Measurements from ENCODE around the gene CPPED1. TPM values are rescaled to one million over a fixed set of nuclear protein-coding genes. Genes with fewer than 3 reads are reported as not detected.
"Not testable (repeated sequence)": the region's sequence is repeated elsewhere in the genome, so short reads cannot be mapped to it uniquely, and the experiment has no call there.

The CPPED1 gene
- polyA plus RNA-seq (ENCODE audit: insufficient read depth in 1 of 5, insufficient read length in 5 of 5, low replicate concordance in 1 of 5): 10 to 100 TPM in 3 of 5 donors, 1 to 10 TPM in 2; 8.6 to 10.6 (median 10.2) TPM
- long read RNA-seq, donor 1, full-length matches to known transcripts: 11 of 11 reads
- long read RNA-seq, donor 1, partial matches to known transcripts: 0 of 11 reads
- long read RNA-seq, donor 1, other reads (novel, unspliced or antisense): 0 of 11 reads
- long read RNA-seq, donor 2, full-length matches to known transcripts: 4 of 4 reads
- long read RNA-seq, donor 2, partial matches to known transcripts: 0 of 4 reads
- long read RNA-seq, donor 2, other reads (novel, unspliced or antisense): 0 of 4 reads
- long read RNA-seq, donor 3, full-length matches to known transcripts: 4 of 4 reads
- long read RNA-seq, donor 3, partial matches to known transcripts: 0 of 4 reads
- long read RNA-seq, donor 3, other reads (novel, unspliced or antisense): 0 of 4 reads
- long read RNA-seq, donor 4, full-length matches to known transcripts: 1 of 1 reads
- long read RNA-seq, donor 4, partial matches to known transcripts: 0 of 1 reads
- long read RNA-seq, donor 4, other reads (novel, unspliced or antisense): 0 of 1 reads
- long read RNA-seq, donor 5, full-length matches to known transcripts: 5 of 10 reads
- long read RNA-seq, donor 5, partial matches to known transcripts: 5 of 10 reads
- long read RNA-seq, donor 5, other reads (novel, unspliced or antisense): 0 of 10 reads
- long read RNA-seq, donor 6, full-length matches to known transcripts: 4 of 4 reads
- long read RNA-seq, donor 6, partial matches to known transcripts: 0 of 4 reads
- long read RNA-seq, donor 6, other reads (novel, unspliced or antisense): 0 of 4 reads
- long read RNA-seq, donor 7, full-length matches to known transcripts: 3 of 3 reads
- long read RNA-seq, donor 7, partial matches to known transcripts: 0 of 3 reads
- long read RNA-seq, donor 7, other reads (novel, unspliced or antisense): 0 of 3 reads
- long read RNA-seq, donor 8: 0 reads

DNA sequence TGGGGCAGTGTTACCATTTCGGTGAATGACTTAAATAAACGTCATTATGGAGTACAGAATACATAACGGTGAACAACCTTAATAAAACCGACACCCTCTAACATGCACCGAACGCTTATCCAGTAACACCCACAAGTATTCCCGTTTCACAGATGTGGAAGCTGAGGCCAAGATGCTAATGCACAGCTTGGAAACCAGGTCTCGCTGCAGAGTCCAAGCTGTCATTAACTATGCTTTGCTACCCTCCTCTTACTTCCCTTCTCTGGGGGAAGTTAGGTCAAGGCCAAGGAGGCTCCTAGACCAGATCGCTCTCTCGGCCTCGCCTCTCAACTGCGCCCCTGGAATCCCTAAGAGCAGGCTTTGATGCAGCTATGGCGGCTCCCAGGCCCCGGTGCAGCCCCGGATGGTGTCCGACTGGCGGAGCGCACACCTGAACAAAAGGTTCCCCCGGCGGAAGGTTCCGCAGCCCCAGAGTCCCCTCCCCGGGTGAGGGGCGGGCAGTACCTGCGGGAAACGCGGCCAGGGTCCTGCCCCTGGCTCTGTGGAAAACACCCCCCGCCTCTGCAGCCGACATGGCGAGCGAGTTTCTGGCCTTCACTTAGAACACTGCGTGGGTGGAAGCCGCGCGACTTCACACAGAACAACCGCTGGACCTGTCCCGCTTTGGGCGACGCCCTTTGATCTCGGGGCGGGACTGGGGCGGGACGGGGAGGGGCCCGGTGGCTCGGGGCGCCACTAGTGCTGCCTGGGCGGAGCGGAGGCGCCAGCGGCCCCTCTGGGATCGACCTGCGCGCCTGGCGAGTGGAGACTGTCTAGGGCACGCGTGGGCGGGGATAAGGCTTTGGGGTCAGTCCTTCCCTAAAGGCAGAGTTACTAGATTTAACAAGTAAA lies at the start of gene CPPED1:
Gene CPPED1, minus strand, starts transcription at position 685 of the 891 bp plus-strand sequence. Its CDS starts 111 bp downstream, at position 574.
- peak; percentile 83 to 91 for DNase-seq

GRCh38 chr16:12850186-12850585 lies 46.5 kb upstream of the CPPED1 start:
- DNase-seq: no peak

GRCh38 chr16:12846592-12846991 lies 42.9 kb upstream of the CPPED1 start:
- DNase-seq: no peak

GRCh38 chr16:12845282-12845681 lies 41.6 kb upstream of the CPPED1 start:
- DNase-seq: no peak

- DNase-seq: no peak
These were observed 34.1 kb upstream of the CPPED1 start for GRCh38 chr16:12837756-12838155.

GRCh38 chr16:12837291-12837690 lies 33.6 kb upstream of the CPPED1 start:
- DNase-seq: no peak

GRCh38 chr16:12833926-12834325 lies 30.2 kb upstream of the CPPED1 start:
- DNase-seq: no peak

DNA sequence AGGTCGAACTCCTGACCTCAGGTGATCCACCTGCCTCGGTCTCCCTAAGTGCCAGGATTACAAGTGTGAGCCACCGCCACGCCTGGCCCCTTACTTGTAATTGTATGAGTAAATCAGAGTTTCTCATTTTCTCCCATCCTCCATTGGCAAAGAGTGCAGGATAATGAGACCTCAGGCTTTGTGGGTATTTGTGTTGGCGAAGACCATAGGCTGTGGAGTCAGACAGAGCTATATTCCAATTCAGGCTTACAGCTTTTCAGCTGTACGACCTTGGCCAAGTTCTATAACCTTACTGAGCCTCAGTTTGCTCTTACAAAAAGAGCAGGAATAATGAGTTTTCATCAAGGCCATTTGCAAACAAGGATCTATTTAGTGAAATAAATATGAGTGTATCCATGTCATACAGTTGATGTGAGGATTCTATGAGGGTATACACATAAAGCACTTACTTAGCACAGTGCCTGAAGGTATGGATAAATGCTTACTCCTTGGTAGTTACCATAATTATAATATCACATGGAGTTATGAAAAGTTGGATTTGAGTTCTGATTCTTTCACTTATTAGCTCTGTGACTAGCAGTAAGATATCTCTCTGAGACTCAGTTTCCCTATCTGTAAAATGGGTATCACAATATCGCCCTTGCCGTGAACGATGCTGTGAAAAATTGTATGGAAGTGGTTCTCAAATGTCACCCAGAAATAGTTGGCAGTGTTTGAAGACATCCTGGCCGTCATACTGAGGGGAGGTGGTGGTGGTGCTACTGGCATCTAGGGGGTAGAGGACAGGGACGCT lies 25.6 kb upstream of the CPPED1 start:
- DNase-seq: no peak

DNA sequence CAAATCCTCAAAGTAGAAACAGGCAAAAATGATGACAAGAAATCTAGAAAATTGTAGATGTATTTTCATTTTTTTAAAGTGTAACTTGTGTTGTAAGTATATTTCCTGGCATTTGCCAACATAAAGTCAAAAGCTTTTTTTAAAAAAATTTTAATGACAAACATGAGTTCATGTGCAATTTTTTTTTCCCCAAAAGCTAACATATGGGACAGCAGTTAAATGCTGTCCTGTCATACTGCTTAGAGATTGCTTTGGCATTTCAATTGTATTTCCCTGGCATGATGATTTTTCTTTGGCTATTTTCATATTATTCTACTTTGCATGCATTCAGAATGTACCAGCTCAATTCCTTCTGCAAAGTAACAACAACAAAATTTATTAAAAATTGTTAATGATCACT lies 24.5 kb upstream of the CPPED1 start:
- DNase-seq: no peak

DNA sequence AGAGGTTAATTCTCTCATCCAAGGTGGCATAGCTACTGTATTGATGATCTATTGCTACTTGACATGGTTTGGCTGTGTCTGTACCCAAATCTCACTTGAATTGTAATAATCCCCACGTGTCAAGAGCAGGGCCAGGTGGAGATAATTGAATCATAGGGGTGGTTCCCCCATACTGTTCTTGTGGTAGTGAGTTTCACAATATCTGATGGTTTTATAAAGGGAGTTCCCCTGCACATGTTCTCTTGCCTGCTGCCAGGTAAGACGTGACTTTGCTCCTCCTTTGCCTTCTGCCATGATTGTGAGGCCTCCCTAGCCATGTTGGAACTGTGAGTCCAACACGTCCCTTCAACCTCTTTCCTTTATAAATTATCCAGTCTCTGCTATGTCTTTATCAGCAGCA lies 22.9 kb upstream of the CPPED1 start:
- DNase-seq: no peak

DNA sequence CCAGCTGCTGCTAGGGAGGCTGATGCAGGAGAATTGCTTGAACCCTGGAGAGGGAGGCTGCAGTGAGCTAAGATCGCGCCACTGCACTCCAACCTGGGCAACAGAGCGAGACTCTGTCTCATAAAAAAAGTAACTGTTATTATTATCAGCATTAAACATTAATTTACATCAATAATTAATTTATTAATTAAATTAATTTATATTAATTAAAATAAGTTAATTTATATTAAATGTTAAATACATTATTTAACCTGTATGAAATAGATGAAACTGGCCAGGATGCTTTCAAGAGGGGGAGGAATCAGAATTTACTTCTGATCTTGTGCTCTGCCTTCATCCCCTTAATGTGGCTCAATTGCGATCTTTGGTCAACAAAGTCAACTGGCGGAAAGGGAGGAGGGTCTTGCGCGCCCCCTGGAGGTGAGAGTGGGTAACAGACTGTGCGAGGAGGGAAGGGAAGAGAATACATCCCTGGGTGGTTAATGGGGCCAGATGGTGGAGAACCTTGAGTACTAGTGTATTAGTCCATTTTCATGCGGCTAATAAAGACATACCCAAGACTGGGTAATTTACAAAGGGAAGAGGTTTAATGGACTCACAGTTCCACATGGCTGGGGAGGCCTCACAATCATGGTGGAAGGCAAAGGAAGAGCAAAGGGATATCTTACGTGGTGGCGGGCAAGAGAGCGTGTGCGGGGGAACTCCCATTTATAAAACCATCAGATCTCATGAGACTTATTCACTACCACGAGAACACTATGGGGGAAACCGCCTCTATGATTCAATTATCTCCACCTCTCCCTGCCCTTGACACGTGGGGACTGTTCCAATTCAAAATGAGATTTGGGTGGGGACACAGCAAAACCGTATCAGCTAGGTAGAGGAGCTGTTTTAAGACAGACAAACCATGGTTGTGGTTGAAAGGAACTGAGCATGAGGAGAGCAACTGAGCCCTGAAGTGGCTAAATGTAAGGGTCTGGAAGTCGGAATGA lies 15.7 kb upstream of the CPPED1 start:
- DNase-seq: peak; percentile 13 to 45

GRCh38 chr16:12818326-12818725 lies 14.6 kb upstream of the CPPED1 start:
- no peak for DNase-seq

GRCh38 chr16:12816791-12817214 lies 13.1 kb upstream of the CPPED1 start:
- DNase-seq: not testable (repeated sequence)

- no peak for DNase-seq
These were observed 11.7 kb upstream of the CPPED1 start for GRCh38 chr16:12815361-12815760.

DNA sequence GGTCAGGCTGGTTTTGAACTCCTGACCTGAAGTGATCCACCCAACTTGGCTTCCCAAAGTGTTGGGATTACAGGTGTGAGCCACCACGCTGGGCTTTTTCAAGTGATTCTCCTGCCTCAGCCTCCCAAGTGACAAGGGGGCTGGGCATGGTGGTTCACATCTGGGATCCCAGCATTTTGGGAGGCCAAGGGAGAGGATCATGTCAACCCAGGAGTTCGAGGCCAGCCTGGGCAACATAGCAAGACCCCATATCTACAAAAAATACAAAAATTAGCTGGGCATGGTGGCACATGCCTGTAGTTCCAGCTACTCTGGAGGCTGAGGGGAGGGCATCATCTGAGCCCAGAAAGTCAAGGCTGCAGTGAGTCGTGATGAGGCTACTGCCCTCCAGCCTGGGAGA lies 10.0 kb upstream of the CPPED1 start:
- DNase-seq: not testable (repeated sequence)

DNA sequence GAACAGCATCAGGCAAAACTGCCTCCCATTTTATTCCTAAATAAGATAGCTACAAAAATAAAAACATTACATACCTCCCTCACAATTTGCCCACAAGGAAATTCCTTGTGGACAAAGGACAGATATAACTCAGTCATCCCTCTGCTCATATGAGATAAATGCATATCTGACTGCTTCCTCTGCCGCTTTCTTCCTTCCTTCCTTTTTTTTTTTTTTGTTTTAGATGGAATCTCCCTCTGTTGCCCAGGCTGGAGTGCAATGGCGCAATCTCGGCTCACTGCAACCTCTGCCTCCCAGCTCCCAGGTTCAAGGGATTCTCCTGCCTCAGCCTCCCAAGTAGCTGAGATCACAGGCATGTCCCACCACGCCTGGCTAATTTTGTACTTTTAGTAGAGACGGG lies 9.6 kb upstream of the CPPED1 start:
- not testable (repeated sequence) for DNase-seq

DNA sequence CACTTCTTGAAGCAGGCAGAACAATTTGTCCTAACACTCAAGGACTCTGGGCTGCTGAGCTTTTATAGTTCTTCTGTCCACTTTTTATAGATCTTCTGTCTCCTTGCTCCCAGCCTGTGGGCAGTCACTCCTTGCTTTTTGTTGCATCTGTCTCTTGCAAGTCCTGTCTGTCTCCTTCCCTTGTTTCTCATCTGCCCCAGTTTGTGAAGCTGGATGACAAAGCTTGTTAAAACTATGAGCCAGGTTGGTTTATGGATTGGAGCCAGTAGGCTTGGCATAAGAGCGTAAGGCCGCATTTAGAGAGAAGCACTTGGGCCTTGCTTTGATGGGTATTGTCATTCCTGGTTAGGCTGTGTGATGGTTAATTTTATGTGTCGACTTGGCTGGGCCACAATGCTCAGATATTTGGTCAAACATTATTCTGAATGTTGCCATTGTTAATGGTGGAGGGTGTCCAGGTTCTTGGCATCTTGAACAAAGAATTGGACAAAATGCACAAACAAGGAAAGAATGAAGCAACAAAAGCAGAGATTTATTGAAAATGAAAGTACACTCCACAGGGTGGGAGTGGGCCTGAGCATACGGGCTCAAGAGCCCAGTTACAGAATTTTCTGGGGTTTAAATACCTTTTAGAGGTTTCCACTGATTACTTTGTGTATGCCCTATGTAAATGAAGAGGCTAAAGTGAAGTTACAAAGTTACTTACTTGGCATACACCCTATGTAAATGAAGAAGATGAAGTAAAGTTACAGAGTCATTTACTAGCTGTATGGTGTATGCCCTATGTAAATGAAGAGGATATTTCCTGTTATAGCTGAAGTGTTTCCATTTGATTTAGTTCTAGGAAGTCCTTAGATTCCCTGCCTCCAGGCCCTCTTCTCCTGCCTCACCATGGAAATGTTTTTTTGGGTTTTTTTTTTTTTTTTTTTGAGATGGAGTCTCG lies 8.0 kb upstream of the CPPED1 start:
- DNase-seq: no peak

GRCh38 chr16:12805066-12805465 lies 1.4 kb upstream of the CPPED1 start:
- no peak for DNase-seq
